ENCODE results near the gene AFG3L2.

GRCh38 chr18:12309683-12310198 is 67.3 kb downstream of the AFG3L2 start:
- TF ChIP-seq, protein P1, sequence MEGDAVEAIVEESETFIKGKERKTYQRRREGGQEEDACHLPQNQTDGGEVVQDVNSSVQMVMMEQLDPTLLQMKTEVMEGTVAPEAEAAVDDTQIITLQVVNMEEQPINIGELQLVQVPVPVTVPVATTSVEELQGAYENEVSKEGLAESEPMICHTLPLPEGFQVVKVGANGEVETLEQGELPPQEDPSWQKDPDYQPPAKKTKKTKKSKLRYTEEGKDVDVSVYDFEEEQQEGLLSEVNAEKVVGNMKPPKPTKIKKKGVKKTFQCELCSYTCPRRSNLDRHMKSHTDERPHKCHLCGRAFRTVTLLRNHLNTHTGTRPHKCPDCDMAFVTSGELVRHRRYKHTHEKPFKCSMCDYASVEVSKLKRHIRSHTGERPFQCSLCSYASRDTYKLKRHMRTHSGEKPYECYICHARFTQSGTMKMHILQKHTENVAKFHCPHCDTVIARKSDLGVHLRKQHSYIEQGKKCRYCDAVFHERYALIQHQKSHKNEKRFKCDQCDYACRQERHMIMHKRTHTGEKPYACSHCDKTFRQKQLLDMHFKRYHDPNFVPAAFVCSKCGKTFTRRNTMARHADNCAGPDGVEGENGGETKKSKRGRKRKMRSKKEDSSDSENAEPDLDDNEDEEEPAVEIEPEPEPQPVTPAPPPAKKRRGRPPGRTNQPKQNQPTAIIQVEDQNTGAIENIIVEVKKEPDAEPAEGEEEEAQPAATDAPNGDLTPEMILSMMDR (IDR thresholded peaks at IDR 0.05): no peak
- TF ChIP-seq EZH2 (IDR thresholded peaks at IDR 0.05) (no peak), EZH2phosphoT487 (IDR thresholded peaks at IDR 0.05) (no peak)

Measured in neural progenitor cell (in vitro differentiated cells).